Measurements from ENCODE around the gene RABEP1.
"Not testable (repeated sequence)": the region's sequence is repeated elsewhere in the genome, so short reads cannot be mapped to it uniquely, and the experiment has no call there.

RABEP1 gene

GRCh38 chr17:5418858-5419355 is 136.8 kb downstream of the RABEP1 start:
- in situ Hi-C loops (cut with HindIII; ENCODE audit: low sequenced_read_pairs) = no loop called here

GRCh38 chr17:5419356-5419958 is 137.4 kb downstream of the RABEP1 start, which contains the start of gene NUP88:
Gene NUP88, minus strand, starts transcription at chr17:5419662. Its CDS starts 12 bp downstream, at chr17:5419650.
- in situ Hi-C loops (cut with HindIII; ENCODE audit: low sequenced_read_pairs) = no loop called here

GRCh38 chr17:5419959-5420653 is 138.0 kb downstream of the RABEP1 start, which contains the start of gene RPAIN:
Gene RPAIN, plus strand, starts transcription at chr17:5420182. Its CDS starts 29 bp downstream, at chr17:5420211.
- in situ Hi-C loops (cut with HindIII; ENCODE audit: low sequenced_read_pairs) = no loop called here

GRCh38 chr17:5422505-5422904 is 140.4 kb downstream of the RABEP1 start:
- in situ Hi-C loops (cut with HindIII; ENCODE audit: low sequenced_read_pairs) = no loop called here

GRCh38 chr17:5424909-5425308 is 142.8 kb downstream of the RABEP1 start:
- in situ Hi-C loops (cut with HindIII; ENCODE audit: low sequenced_read_pairs) = no loop called here

- in situ Hi-C loops (cut with HindIII; ENCODE audit: low sequenced_read_pairs) = no loop called here
Observed at GRCh38 chr17:5425826-5426225, 143.7 kb downstream of the RABEP1 start.

GRCh38 chr17:5429191-5429887 is 147.3 kb downstream of the RABEP1 start:
- in situ Hi-C loops (cut with HindIII; ENCODE audit: low sequenced_read_pairs) = no loop called here

- in situ Hi-C loops (cut with HindIII; ENCODE audit: low sequenced_read_pairs) = no loop called here
Observed at GRCh38 chr17:5430413-5430999, 148.4 kb downstream of the RABEP1 start.

GRCh38 chr17:5431234-5431633 is 149.2 kb downstream of the RABEP1 start:
- in situ Hi-C loops (cut with HindIII; ENCODE audit: low sequenced_read_pairs) = not testable (repeated sequence)

- in situ Hi-C loops (cut with HindIII; ENCODE audit: low sequenced_read_pairs) = no loop called here
Observed at GRCh38 chr17:5431949-5432556, 150.0 kb downstream of the RABEP1 start.

- in situ Hi-C loops (cut with HindIII; ENCODE audit: low sequenced_read_pairs) = no loop called here
Observed at GRCh38 chr17:5434984-5435383, 152.9 kb downstream of the RABEP1 start.
